ENCODE measurements around the gene MMP17. TPM values are rescaled to one million over a fixed set of nuclear protein-coding genes. Genes with fewer than 3 reads are reported as not detected.

The MMP17 gene
- total RNA-seq, 1 experiment from 2014 or later: 30.2 TPM

GRCh38 chr12:131810726-131811125, 17.5 kb upstream of the MMP17 start:
- no peak for TF ChIP-seq EZH2 (IDR thresholded peaks at IDR 0.05; ENCODE audit: low read length, unreplicated experiment)
- no peak for TF ChIP-seq EZH2phosphoT487 (IDR thresholded peaks at IDR 0.05; ENCODE audit: borderline replicate concordance, low read length)
- no peak for TF ChIP-seq CTCF (conservative IDR thresholded peaks at IDR 0.05; ENCODE audit: low read depth, low read length)
- intact Hi-C loops (cut with micrococcal nuclease): no loop called here
- H3F3A ChIP-seq (ENCODE audit: low read length, unreplicated experiment): no peaks in the 10 kb centered on the region
- H3K36me3 ChIP-seq (ENCODE audit: low read depth, low read length): no peaks in the 10 kb centered on the region
- peaks cover 6% of the 10 kb centered on the region for H3K27me3 ChIP-seq (ENCODE audit: low read length)
- H3K9me2 ChIP-seq (replicated peaks; ENCODE audit: low read length): no peaks in the 10 kb centered on the region
- H2AFZ ChIP-seq (ENCODE audit: low read length): no peak overlapping the region
- CTCF ChIA-PET: no interaction called here
- H3K27ac ChIP-seq (ENCODE audit: low read length): no peak overlapping the region
- no peak for ATAC-seq
- H3K9me3 ChIP-seq (ENCODE audit: low read length): no peaks in the 10 kb centered on the region
- H3K4me2 ChIP-seq (ENCODE audit: low read length): no peak overlapping the region
- POLR2A ChIA-PET (ENCODE audit: unreplicated experiment): no interaction called here
- no peak overlapping the region for H3K4me3 ChIP-seq (ENCODE audit: low read length)
- no peaks in the 10 kb centered on the region for H3K79me2 ChIP-seq (ENCODE audit: low read length)
- no peak overlapping the region for H3K9ac ChIP-seq (ENCODE audit: low read length)
- no peak for DNase-seq
- H4K20me1 ChIP-seq (ENCODE audit: low read length): no peaks in the 10 kb centered on the region
- no peaks in the 10 kb centered on the region for H3K4me1 ChIP-seq (ENCODE audit: insufficient read depth, low read length)
- BruUV-seq (replicated peaks): no TSS peak

GRCh38 chr12:131815131-131815530, 13.1 kb upstream of the MMP17 start:
- peaks cover 6% of the 10 kb centered on the region for H3K27me3 ChIP-seq (ENCODE audit: low read length)
- no peaks in the 10 kb centered on the region for H3K4me1 ChIP-seq (ENCODE audit: insufficient read depth, low read length)
- H3K9me2 ChIP-seq (replicated peaks; ENCODE audit: low read length): no peaks in the 10 kb centered on the region
- H3K4me2 ChIP-seq (ENCODE audit: low read length): no peak overlapping the region
- no peak overlapping the region for H3K27ac ChIP-seq (ENCODE audit: low read length)
- BruUV-seq (replicated peaks): no TSS peak
- ATAC-seq (no peak), DNase-seq (no peak)
- POLR2A ChIA-PET (ENCODE audit: unreplicated experiment): no interaction called here
- no peaks in the 10 kb centered on the region for H3K79me2 ChIP-seq (ENCODE audit: low read length)
- no peaks in the 10 kb centered on the region for H3K36me3 ChIP-seq (ENCODE audit: low read depth, low read length)
- TF ChIP-seq EZH2 (IDR thresholded peaks at IDR 0.05; ENCODE audit: low read length, unreplicated experiment) (no peak), EZH2phosphoT487 (IDR thresholded peaks at IDR 0.05; ENCODE audit: borderline replicate concordance, low read length) (no peak), CTCF (conservative IDR thresholded peaks at IDR 0.05; ENCODE audit: low read depth, low read length) (no peak)
- H2AFZ ChIP-seq (ENCODE audit: low read length): no peak overlapping the region
- H3F3A ChIP-seq (ENCODE audit: low read length, unreplicated experiment): no peaks in the 10 kb centered on the region
- intact Hi-C loops (cut with micrococcal nuclease): no loop called here
- CTCF ChIA-PET: no interaction called here
- H3K4me3 ChIP-seq (ENCODE audit: low read length): no peak overlapping the region
- no peaks in the 10 kb centered on the region for H4K20me1 ChIP-seq (ENCODE audit: low read length)
- H3K9ac ChIP-seq (ENCODE audit: low read length): no peak overlapping the region
- H3K9me3 ChIP-seq (ENCODE audit: low read length): no peaks in the 10 kb centered on the region

- POLR2A ChIA-PET (ENCODE audit: unreplicated experiment): interaction anchor here (0.7 kb wide), 1 partner anchor 847 kb away, joined by 4 read pairs; no protein-coding TSS in a partner anchor
- Histone ChIP-seq H3K36me3 (ENCODE audit: low read depth, low read length) (no peaks in the 10 kb centered on the region), H3K9me2 (replicated peaks; ENCODE audit: low read length) (no peaks in the 10 kb centered on the region), H3K9me3 (ENCODE audit: low read length) (no peaks in the 10 kb centered on the region), H3F3A (ENCODE audit: low read length, unreplicated experiment) (no peaks in the 10 kb centered on the region), H2AFZ (ENCODE audit: low read length) (no peak overlapping the region), H3K27ac (ENCODE audit: low read length) (no peak overlapping the region), H3K4me3 (ENCODE audit: low read length) (no peak overlapping the region), H4K20me1 (ENCODE audit: low read length) (no peaks in the 10 kb centered on the region), H3K4me2 (ENCODE audit: low read length) (no peak overlapping the region), H3K4me1 (ENCODE audit: insufficient read depth, low read length) (no peaks in the 10 kb centered on the region), H3K27me3 (ENCODE audit: low read length) (no peaks in the 10 kb centered on the region), H3K9ac (ENCODE audit: low read length) (no peak overlapping the region), H3K79me2 (ENCODE audit: low read length) (no peaks in the 10 kb centered on the region)
- no peak for TF ChIP-seq CTCF (conservative IDR thresholded peaks at IDR 0.05; ENCODE audit: low read depth, low read length)
- intact Hi-C loops (cut with micrococcal nuclease): no loop called here
- no peak for ATAC-seq
- BruUV-seq (replicated peaks): no TSS peak
- CTCF ChIA-PET: no interaction called here
- no peak for DNase-seq
These were observed 11.7 kb upstream of the MMP17 start for GRCh38 chr12:131816495-131816894.
